Measurements from ENCODE around the gene LMTK3.

The LMTK3 gene

GRCh38 chr19:48483301-48483700 lies 28.3 kb downstream of the LMTK3 start:
- Histone ChIP-seq H3K9me3 (ENCODE audit: control insufficient read depth, low read length) (no peaks in the 10 kb centered on the region), H2BK12ac (ENCODE audit: low read length in 2 of 2) (no peak overlapping the region), H2BK15ac (ENCODE audit: low read depth, poor library complexity, severe bottlenecking) (peak overlapping the region; percentile 61), H3K4me3 (ENCODE audit: insufficient read depth in 1 of 2, low read depth in 1 of 2, low read length in 2 of 2) (no peak overlapping the region), H3K14ac (ENCODE audit: low read length in 2 of 2) (no peak overlapping the region), H3K27ac (ENCODE audit: low read length, poor library complexity, severe bottlenecking) (no peak overlapping the region), H3K18ac (ENCODE audit: low read depth in 1 of 2, low read length in 2 of 2) (no peak overlapping the region), H4K8ac (ENCODE audit: low read length) (no peak overlapping the region), H3K9ac (ENCODE audit: low read length) (no peak overlapping the region), H2BK5ac (ENCODE audit: low read depth, low read length, poor library complexity, severe bottlenecking) (no peak overlapping the region), H3K4me1 (ENCODE audit: control insufficient read depth, insufficient read depth, low read depth, low read length) (peaks cover 15% of the 10 kb centered on the region), H4K91ac (ENCODE audit: low read length) (no peak overlapping the region), H3K4ac (ENCODE audit: low read depth in 1 of 2, low read length in 2 of 2) (no peak overlapping the region), H3K36me3 (ENCODE audit: control insufficient read depth in 1 of 2, insufficient read depth in 2 of 2, low read depth in 1 of 2, low read length in 2 of 2) (peaks cover 12 to 37% of the 10 kb centered on the region in 2 experiments), H2AK5ac (ENCODE audit: low read length, severe bottlenecking) (no peak overlapping the region), H2BK120ac (ENCODE audit: low read depth, low read length) (no peak overlapping the region), H3K27me3 (ENCODE audit: control insufficient read depth in 1 of 2, insufficient read depth in 1 of 2, low read length in 2 of 2) (no peaks in the 10 kb centered on the region), H3K79me1 (replicated peaks; ENCODE audit: low read length, poor library complexity, severe bottlenecking) (peaks cover 2% of the 10 kb centered on the region), H2AFZ (ENCODE audit: low read depth, low read length) (no peak overlapping the region), H3K23ac (ENCODE audit: low read length in 2 of 2) (no peak overlapping the region), H3K4me2 (ENCODE audit: low read length, poor library complexity, severe bottlenecking) (no peak overlapping the region)
- DNase-seq: no peak
- 58% methylated on average over 3 of the region's 3 CpGs for WGBS

DNA sequence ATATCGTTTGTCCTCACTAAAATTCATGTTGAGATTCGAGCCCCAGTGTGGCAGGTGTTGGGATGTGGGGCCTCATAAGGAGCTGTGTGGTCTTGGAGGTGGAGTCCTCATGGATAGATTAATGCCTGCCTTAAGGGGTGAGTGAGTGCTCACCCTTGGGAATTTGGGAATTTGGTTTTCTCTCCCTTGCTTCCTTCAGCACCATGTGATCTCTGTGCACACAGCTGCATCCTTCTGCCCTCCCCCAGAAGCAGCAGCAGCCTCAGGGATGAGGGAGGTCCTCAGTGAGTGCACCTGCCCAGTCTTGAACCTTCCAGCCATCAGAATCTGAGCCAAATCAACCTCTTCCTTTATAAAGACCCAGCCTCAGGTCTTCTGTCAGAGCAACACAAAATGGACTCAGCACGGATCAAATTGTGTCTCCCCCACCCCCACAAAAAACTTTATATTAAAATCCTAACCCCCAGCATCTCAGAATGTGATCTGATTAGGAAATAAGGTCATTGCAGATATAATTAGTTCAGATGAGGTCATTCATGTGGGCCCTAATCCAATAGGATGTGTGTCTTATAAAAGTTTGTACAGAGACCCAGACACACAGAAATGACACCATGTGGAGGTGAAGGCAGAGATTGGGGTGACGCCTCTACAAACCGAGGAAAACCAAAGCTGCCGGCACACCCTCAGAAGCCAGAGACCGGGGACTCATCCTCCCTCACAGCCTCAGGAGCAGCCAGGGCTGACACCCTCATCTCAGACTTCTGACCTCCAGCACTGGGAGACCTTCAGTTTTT lies 29.6 kb downstream of the LMTK3 start:
- H3K4me3 ChIP-seq (ENCODE audit: insufficient read depth in 1 of 2, low read depth in 1 of 2, low read length in 2 of 2): no peak overlapping the region

DNA sequence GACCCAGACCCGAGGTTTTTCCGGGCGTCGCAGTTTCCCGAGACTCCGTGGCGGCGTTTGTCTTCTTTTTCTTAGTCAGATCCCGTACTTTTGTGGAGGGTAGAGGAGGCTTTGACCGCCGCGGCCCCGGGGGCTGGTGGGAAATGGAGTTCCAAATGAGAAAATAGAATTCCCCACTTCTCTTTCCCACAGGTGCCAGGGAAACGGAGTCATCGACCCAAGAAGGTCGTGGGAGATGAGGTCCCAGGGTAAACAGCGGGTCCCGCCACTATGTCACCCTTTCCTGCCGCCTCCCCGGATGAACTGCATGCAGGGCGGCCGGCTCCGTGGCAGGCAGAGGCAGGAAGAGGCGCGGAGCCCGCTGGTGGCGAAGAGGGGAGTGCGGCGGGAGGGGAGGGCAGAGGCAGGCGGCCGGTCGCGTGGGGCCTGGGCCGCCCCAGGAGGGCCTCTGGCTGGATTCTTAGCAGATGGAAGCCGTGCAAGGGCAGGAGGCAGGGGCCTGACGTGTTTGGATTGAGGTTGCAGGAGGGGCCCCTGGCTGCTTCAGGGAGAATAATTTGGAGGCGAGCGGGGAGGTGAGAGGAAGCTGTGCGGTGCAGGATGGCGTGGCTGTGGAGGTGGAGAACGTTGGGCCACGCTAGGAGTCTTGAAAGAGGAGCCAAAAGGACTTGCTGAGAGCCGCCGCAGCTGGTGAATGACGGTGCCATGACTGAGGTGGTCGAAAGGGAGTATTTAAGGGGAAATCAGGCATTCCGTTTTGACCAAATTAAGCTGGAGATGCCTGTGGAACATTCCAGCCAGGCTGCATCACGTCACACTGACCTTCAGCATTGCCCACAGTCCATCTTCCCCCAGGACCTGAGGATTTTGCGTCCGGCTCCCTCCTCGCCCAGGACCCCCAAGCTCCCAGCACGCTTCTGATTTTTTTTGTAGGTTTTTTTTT lies 30.8 kb downstream of the LMTK3 start:
- no peak overlapping the region for H3K4ac ChIP-seq (ENCODE audit: low read depth in 1 of 2, low read length in 2 of 2)
- no peak overlapping the region for H2AFZ ChIP-seq (ENCODE audit: low read depth, low read length)
- H3K27ac ChIP-seq (ENCODE audit: low read length, poor library complexity, severe bottlenecking): no peak overlapping the region
- H2BK15ac ChIP-seq (ENCODE audit: low read depth, poor library complexity, severe bottlenecking): no peak overlapping the region
- peaks cover 35 to 62% of the 10 kb centered on the region in 2 experiments for H3K36me3 ChIP-seq (ENCODE audit: control insufficient read depth in 1 of 2, insufficient read depth in 2 of 2, low read depth in 1 of 2, low read length in 2 of 2)
- H3K9ac ChIP-seq (ENCODE audit: low read length): peak overlapping the region; percentile 81
- H3K4me1 ChIP-seq (ENCODE audit: control insufficient read depth, insufficient read depth, low read depth, low read length): peaks cover 10% of the 10 kb centered on the region
- no peaks in the 10 kb centered on the region for H3K9me3 ChIP-seq (ENCODE audit: control insufficient read depth, low read length)
- no peaks in the 10 kb centered on the region for H3K27me3 ChIP-seq (ENCODE audit: control insufficient read depth in 1 of 2, insufficient read depth in 1 of 2, low read length in 2 of 2)
- no peak for DNase-seq
- H3K14ac ChIP-seq (ENCODE audit: low read length in 2 of 2): no peak overlapping the region
- no peak overlapping the region for H2BK5ac ChIP-seq (ENCODE audit: low read depth, low read length, poor library complexity, severe bottlenecking)
- H3K4me2 ChIP-seq (ENCODE audit: low read length, poor library complexity, severe bottlenecking): no peak overlapping the region
- H3K23ac ChIP-seq (ENCODE audit: low read length in 2 of 2): no peak overlapping the region
- 95% methylated on average over 50 of the region's 52 CpGs for WGBS
- H3K4me3 ChIP-seq (ENCODE audit: insufficient read depth in 1 of 2, low read depth in 1 of 2, low read length in 2 of 2): peak overlapping the region in 1 of 2 experiments; percentile 73
- H4K91ac ChIP-seq (ENCODE audit: low read length): no peak overlapping the region
- H4K8ac ChIP-seq (ENCODE audit: low read length): peak overlapping the region; percentile 46
- H3K18ac ChIP-seq (ENCODE audit: low read depth in 1 of 2, low read length in 2 of 2): no peak overlapping the region
- no peak overlapping the region for H2BK120ac ChIP-seq (ENCODE audit: low read depth, low read length)
- H2BK12ac ChIP-seq (ENCODE audit: low read length in 2 of 2): no peak overlapping the region
- peaks cover 21% of the 10 kb centered on the region for H3K79me1 ChIP-seq (replicated peaks; ENCODE audit: low read length, poor library complexity, severe bottlenecking)
- H2AK5ac ChIP-seq (ENCODE audit: low read length, severe bottlenecking): no peak overlapping the region

More for the DNA sequence above, 29.6 kb downstream of the LMTK3 start:
- peaks cover 23 to 50% of the 10 kb centered on the region in 2 experiments for H3K36me3 ChIP-seq (ENCODE audit: control insufficient read depth in 1 of 2, insufficient read depth in 2 of 2, low read depth in 1 of 2, low read length in 2 of 2)
- no peak for DNase-seq
- no peak overlapping the region for H2BK5ac ChIP-seq (ENCODE audit: low read depth, low read length, poor library complexity, severe bottlenecking)
- 96% methylated on average over 7 of the region's 7 CpGs for WGBS
- peak overlapping the region; percentile 20 for H4K8ac ChIP-seq (ENCODE audit: low read length)
- no peak overlapping the region for H2AK5ac ChIP-seq (ENCODE audit: low read length, severe bottlenecking)
- H3K18ac ChIP-seq (ENCODE audit: low read depth in 1 of 2, low read length in 2 of 2): no peak overlapping the region
- peaks cover 12% of the 10 kb centered on the region for H3K79me1 ChIP-seq (replicated peaks; ENCODE audit: low read length, poor library complexity, severe bottlenecking)
- no peak overlapping the region for H3K27ac ChIP-seq (ENCODE audit: low read length, poor library complexity, severe bottlenecking)
- no peak overlapping the region for H3K23ac ChIP-seq (ENCODE audit: low read length in 2 of 2)
- H2AFZ ChIP-seq (ENCODE audit: low read depth, low read length): no peak overlapping the region
- H3K14ac ChIP-seq (ENCODE audit: low read length in 2 of 2): no peak overlapping the region
- peak overlapping the region; percentile 24 for H3K9ac ChIP-seq (ENCODE audit: low read length)
- H2BK120ac ChIP-seq (ENCODE audit: low read depth, low read length): no peak overlapping the region
- peaks cover 8% of the 10 kb centered on the region for H3K4me1 ChIP-seq (ENCODE audit: control insufficient read depth, insufficient read depth, low read depth, low read length)
- H4K91ac ChIP-seq (ENCODE audit: low read length): no peak overlapping the region
- no peaks in the 10 kb centered on the region for H3K27me3 ChIP-seq (ENCODE audit: control insufficient read depth in 1 of 2, insufficient read depth in 1 of 2, low read length in 2 of 2)
- no peak overlapping the region for H2BK15ac ChIP-seq (ENCODE audit: low read depth, poor library complexity, severe bottlenecking)
- H2BK12ac ChIP-seq (ENCODE audit: low read length in 2 of 2): no peak overlapping the region
- no peak overlapping the region for H3K4ac ChIP-seq (ENCODE audit: low read depth in 1 of 2, low read length in 2 of 2)
- H3K4me2 ChIP-seq (ENCODE audit: low read length, poor library complexity, severe bottlenecking): no peak overlapping the region
- no peaks in the 10 kb centered on the region for H3K9me3 ChIP-seq (ENCODE audit: control insufficient read depth, low read length)

GRCh38 chr19:48480183-48480557 lies 31.5 kb downstream of the LMTK3 start:
- H3K9ac ChIP-seq (ENCODE audit: low read length): peak overlapping the region; percentile 81
- no peak overlapping the region for H4K8ac ChIP-seq (ENCODE audit: low read length)
- H3K27ac ChIP-seq (ENCODE audit: low read length, poor library complexity, severe bottlenecking): no peak overlapping the region
- H3K9me3 ChIP-seq (ENCODE audit: control insufficient read depth, low read length): no peaks in the 10 kb centered on the region
- H2AFZ ChIP-seq (ENCODE audit: low read depth, low read length): no peak overlapping the region
- H3K79me1 ChIP-seq (replicated peaks; ENCODE audit: low read length, poor library complexity, severe bottlenecking): peaks cover 27% of the 10 kb centered on the region
- no peak overlapping the region for H2BK5ac ChIP-seq (ENCODE audit: low read depth, low read length, poor library complexity, severe bottlenecking)
- no peak overlapping the region for H4K91ac ChIP-seq (ENCODE audit: low read length)
- no peak overlapping the region for H3K4ac ChIP-seq (ENCODE audit: low read depth in 1 of 2, low read length in 2 of 2)
- H3K18ac ChIP-seq (ENCODE audit: low read depth in 1 of 2, low read length in 2 of 2): no peak overlapping the region
- 95% methylated on average over 32 of the region's 32 CpGs for WGBS
- DNase-seq: no peak
- H2AK5ac ChIP-seq (ENCODE audit: low read length, severe bottlenecking): no peak overlapping the region
- H2BK15ac ChIP-seq (ENCODE audit: low read depth, poor library complexity, severe bottlenecking): no peak overlapping the region
- H3K14ac ChIP-seq (ENCODE audit: low read length in 2 of 2): no peak overlapping the region
- H3K23ac ChIP-seq (ENCODE audit: low read length in 2 of 2): no peak overlapping the region
- H2BK12ac ChIP-seq (ENCODE audit: low read length in 2 of 2): no peak overlapping the region
- peaks cover 12% of the 10 kb centered on the region for H3K4me1 ChIP-seq (ENCODE audit: control insufficient read depth, insufficient read depth, low read depth, low read length)
- H3K36me3 ChIP-seq (ENCODE audit: control insufficient read depth in 1 of 2, insufficient read depth in 2 of 2, low read depth in 1 of 2, low read length in 2 of 2): peaks cover 41 to 68% of the 10 kb centered on the region in 2 experiments
- peak overlapping the region in 1 of 2 experiments; percentile 73 for H3K4me3 ChIP-seq (ENCODE audit: insufficient read depth in 1 of 2, low read depth in 1 of 2, low read length in 2 of 2)
- H3K27me3 ChIP-seq (ENCODE audit: control insufficient read depth in 1 of 2, insufficient read depth in 1 of 2, low read length in 2 of 2): no peaks in the 10 kb centered on the region
- H3K4me2 ChIP-seq (ENCODE audit: low read length, poor library complexity, severe bottlenecking): no peak overlapping the region
- no peak overlapping the region for H2BK120ac ChIP-seq (ENCODE audit: low read depth, low read length)

All from mesenchymal stem cell (in vitro differentiated cells and primary cell).